HG02798 (cell line): Measurements from ENCODE around the gene SPAG16.

Experiments used
- ATAC-seq: cut with Tn5 transposase; IDR thresholded peaks from one replicate; pipeline ENCODE4 v1.9.1; 2021; ENCODE audit warnings: mild to moderate bottlenecking; ENCODE audit not compliant: unreplicated experiment, poor library complexity

Gene SPAG16

GRCh38 chr2:213284105-213285090, at the start of gene SPAG16:
Gene SPAG16, plus strand, starts transcription at chr2:213284464.
- ATAC-seq, result peak; percentile 99

GRCh38 chr2:213234641-213235040, 49.6 kb upstream of the SPAG16 start:
- no peak for ATAC-seq

- ATAC-seq, result no peak
Measured at GRCh38 chr2:213235741-213236140, 48.5 kb upstream of the SPAG16 start.

GRCh38 chr2:213237251-213237650, 47.0 kb upstream of the SPAG16 start:
- ATAC-seq, result no peak

- ATAC-seq, result no peak
Measured at GRCh38 chr2:213237787-213238186, 46.5 kb upstream of the SPAG16 start.

GRCh38 chr2:213238753-213239495, 45.3 kb upstream of the SPAG16 start:
- peak; percentile 43 for ATAC-seq

- no peak for ATAC-seq
Measured at GRCh38 chr2:213241817-213242216, 42.4 kb upstream of the SPAG16 start.

GRCh38 chr2:213242653-213243052, 41.6 kb upstream of the SPAG16 start:
- ATAC-seq, result no peak

- ATAC-seq, result peak; percentile 51
Measured at GRCh38 chr2:213243189-213244044, 40.8 kb upstream of the SPAG16 start.

- ATAC-seq, result peak; percentile 39
Measured at GRCh38 chr2:213246497-213247281, 37.6 kb upstream of the SPAG16 start.

GRCh38 chr2:213247566-213247965, 36.7 kb upstream of the SPAG16 start:
- ATAC-seq, result no peak

- no peak for ATAC-seq
Measured at GRCh38 chr2:213248637-213249036, 35.6 kb upstream of the SPAG16 start.

- ATAC-seq, result no peak
Measured at GRCh38 chr2:213249502-213249901, 34.8 kb upstream of the SPAG16 start.

- ATAC-seq, result peak; percentile 79
Measured at GRCh38 chr2:213251618-213252017, 32.6 kb upstream of the SPAG16 start.

- no peak for ATAC-seq
Measured at GRCh38 chr2:213252206-213252605, 32.1 kb upstream of the SPAG16 start.

- no peak for ATAC-seq
Measured at GRCh38 chr2:213253162-213253561, 31.1 kb upstream of the SPAG16 start.

- no peak for ATAC-seq
Measured at GRCh38 chr2:213259266-213259665, 25.0 kb upstream of the SPAG16 start.

- no peak for ATAC-seq
Measured at GRCh38 chr2:213261237-213261636, 23.0 kb upstream of the SPAG16 start.

- ATAC-seq, result no peak
Measured at GRCh38 chr2:213261715-213262114, 22.5 kb upstream of the SPAG16 start.

- ATAC-seq, result no peak
Measured at GRCh38 chr2:213265679-213266078, 18.6 kb upstream of the SPAG16 start.
